ENCODE data around the gene ZNF335.
A peak's percentile ranks its signal among the peaks of the same experiment; 100 is the strongest.

The ZNF335 gene

GRCh38 chr20:46001498-46001897 lies 29.5 kb upstream of the ZNF335 start:
- Histone ChIP-seq H3K36me3 (replicated peaks in 1 of 2; ENCODE audit: control insufficient read depth in 2 of 2, insufficient read depth in 2 of 2, low read length in 2 of 2) (no peaks in the 10 kb centered on the region), H3K9me3 (replicated peaks in 1 of 2; ENCODE audit: control insufficient read depth in 2 of 2, insufficient read depth in 1 of 2, low read depth in 1 of 2, low read length in 2 of 2) (no peaks in the 10 kb centered on the region), H3K14ac (ENCODE audit: low read length) (no peak overlapping the region), H4K91ac (ENCODE audit: low read depth, low read length, poor library complexity) (no peak overlapping the region), H2BK5ac (ENCODE audit: low read length) (no peak overlapping the region), H3K4me2 (ENCODE audit: insufficient read depth, low read length, poor library complexity, severe bottlenecking) (no peak overlapping the region), H3K9ac (ENCODE audit: low read depth, low read length, poor library complexity) (no peak overlapping the region), H2BK15ac (ENCODE audit: low read length) (no peak overlapping the region), H3K23ac (ENCODE audit: low read depth, low read length, poor library complexity) (no peak overlapping the region), H3K4ac (ENCODE audit: low read length) (no peak overlapping the region), H3K4me3 (ENCODE audit: low read length in 2 of 2) (no peak overlapping the region), H3K18ac (ENCODE audit: low read length) (no peak overlapping the region), H2AK5ac (ENCODE audit: low read depth, low read length) (no peak overlapping the region), H2BK12ac (ENCODE audit: low read length) (no peak overlapping the region), H3K27ac (replicated peaks; ENCODE audit: low read length) (no peak overlapping the region), H3K27me3 (ENCODE audit: control insufficient read depth in 3 of 3, insufficient read depth in 3 of 3, low read depth in 1 of 3, low read length in 3 of 3) (peaks cover 0 to 33% (median 0%) of the 10 kb centered on the region in 3 experiments), H4K8ac (ENCODE audit: low read depth, low read length) (no peak overlapping the region), H3K4me1 (ENCODE audit: control insufficient read depth in 2 of 2, insufficient read depth in 1 of 2, low read depth in 1 of 2, low read length in 2 of 2) (peaks cover 0 to 7% of the 10 kb centered on the region in 2 donors), H2BK120ac (ENCODE audit: low read depth, low read length) (no peak overlapping the region), H3K79me1 (ENCODE audit: low read depth, low read length) (no peaks in the 10 kb centered on the region), H2AFZ (ENCODE audit: low read length) (no peak overlapping the region)
- no CpG with 5 or more reads among the region's 5 CpGs for WGBS, 2 donors (ENCODE audit: extremely low coverage in 2 of 2, insufficient read length in 2 of 2, insufficient replicate concordance in 1 of 2)
- no peak for DNase-seq (ENCODE audit: low spot score)

GRCh38 chr20:46000262-46000996 lies 28.4 kb upstream of the ZNF335 start:
- Histone ChIP-seq H3K9ac (ENCODE audit: low read depth, low read length, poor library complexity) (no peak overlapping the region), H3K4ac (ENCODE audit: low read length) (no peak overlapping the region), H3K4me1 (ENCODE audit: control insufficient read depth in 2 of 2, insufficient read depth in 1 of 2, low read depth in 1 of 2, low read length in 2 of 2) (peaks cover 0 to 7% of the 10 kb centered on the region in 2 donors), H2BK15ac (ENCODE audit: low read length) (no peak overlapping the region), H3K18ac (ENCODE audit: low read length) (no peak overlapping the region), H3K27ac (replicated peaks; ENCODE audit: low read length) (no peak overlapping the region), H3K9me3 (replicated peaks in 1 of 2; ENCODE audit: control insufficient read depth in 2 of 2, insufficient read depth in 1 of 2, low read depth in 1 of 2, low read length in 2 of 2) (no peaks in the 10 kb centered on the region), H3K14ac (ENCODE audit: low read length) (no peak overlapping the region), H3K36me3 (replicated peaks in 1 of 2; ENCODE audit: control insufficient read depth in 2 of 2, insufficient read depth in 2 of 2, low read length in 2 of 2) (no peaks in the 10 kb centered on the region), H4K91ac (ENCODE audit: low read depth, low read length, poor library complexity) (no peak overlapping the region), H2BK5ac (ENCODE audit: low read length) (no peak overlapping the region), H2AFZ (ENCODE audit: low read length) (peak overlapping the region; percentile 56), H3K23ac (ENCODE audit: low read depth, low read length, poor library complexity) (no peak overlapping the region), H3K4me2 (ENCODE audit: insufficient read depth, low read length, poor library complexity, severe bottlenecking) (no peak overlapping the region), H3K4me3 (ENCODE audit: low read length in 2 of 2) (no peak overlapping the region), H2BK12ac (ENCODE audit: low read length) (no peak overlapping the region), H2AK5ac (ENCODE audit: low read depth, low read length) (no peak overlapping the region), H3K79me1 (ENCODE audit: low read depth, low read length) (no peaks in the 10 kb centered on the region), H4K8ac (ENCODE audit: low read depth, low read length) (no peak overlapping the region), H3K27me3 (ENCODE audit: control insufficient read depth in 3 of 3, insufficient read depth in 3 of 3, low read depth in 1 of 3, low read length in 3 of 3) (peaks cover 0 to 33% (median 0%) of the 10 kb centered on the region in 3 experiments), H2BK120ac (ENCODE audit: low read depth, low read length) (no peak overlapping the region)
- no CpG with 5 or more reads among the region's 16 CpGs for WGBS, 2 donors (ENCODE audit: extremely low coverage in 2 of 2, insufficient read length in 2 of 2, insufficient replicate concordance in 1 of 2)
- no peak for DNase-seq (ENCODE audit: low spot score)

GRCh38 chr20:45999557-46000261 lies 27.7 kb upstream of the ZNF335 start:
- no peaks in the 10 kb centered on the region for H3K36me3 ChIP-seq (replicated peaks in 1 of 2; ENCODE audit: control insufficient read depth in 2 of 2, insufficient read depth in 2 of 2, low read length in 2 of 2)
- H3K4me3 ChIP-seq (ENCODE audit: low read length in 2 of 2) = no peak overlapping the region
- no peak overlapping the region for H3K4me2 ChIP-seq (ENCODE audit: insufficient read depth, low read length, poor library complexity, severe bottlenecking)
- no peak overlapping the region for H4K8ac ChIP-seq (ENCODE audit: low read depth, low read length)
- no peak overlapping the region for H2BK12ac ChIP-seq (ENCODE audit: low read length)
- H2BK15ac ChIP-seq (ENCODE audit: low read length) = no peak overlapping the region
- no peak overlapping the region for H3K18ac ChIP-seq (ENCODE audit: low read length)
- H3K9ac ChIP-seq (ENCODE audit: low read depth, low read length, poor library complexity) = no peak overlapping the region
- no peak overlapping the region for H4K91ac ChIP-seq (ENCODE audit: low read depth, low read length, poor library complexity)
- no peak overlapping the region for H3K4ac ChIP-seq (ENCODE audit: low read length)
- H3K4me1 ChIP-seq (ENCODE audit: control insufficient read depth in 2 of 2, insufficient read depth in 1 of 2, low read depth in 1 of 2, low read length in 2 of 2) = peaks cover 0 to 7% of the 10 kb centered on the region in 2 donors
- DNase-seq (ENCODE audit: low spot score) = no peak
- H2BK5ac ChIP-seq (ENCODE audit: low read length) = no peak overlapping the region
- WGBS, 2 donors (ENCODE audit: extremely low coverage in 2 of 2, insufficient read length in 2 of 2, insufficient replicate concordance in 1 of 2) = no CpG with 5 or more reads among the region's 4 CpGs
- H3K27ac ChIP-seq (replicated peaks; ENCODE audit: low read length) = no peak overlapping the region
- no peak overlapping the region for H3K14ac ChIP-seq (ENCODE audit: low read length)
- no peak overlapping the region for H3K23ac ChIP-seq (ENCODE audit: low read depth, low read length, poor library complexity)
- no peak overlapping the region for H2BK120ac ChIP-seq (ENCODE audit: low read depth, low read length)
- H2AFZ ChIP-seq (ENCODE audit: low read length) = no peak overlapping the region
- H3K9me3 ChIP-seq (replicated peaks in 1 of 2; ENCODE audit: control insufficient read depth in 2 of 2, insufficient read depth in 1 of 2, low read depth in 1 of 2, low read length in 2 of 2) = no peaks in the 10 kb centered on the region
- no peaks in the 10 kb centered on the region for H3K79me1 ChIP-seq (ENCODE audit: low read depth, low read length)
- no peak overlapping the region for H2AK5ac ChIP-seq (ENCODE audit: low read depth, low read length)
- H3K27me3 ChIP-seq (ENCODE audit: control insufficient read depth in 3 of 3, insufficient read depth in 3 of 3, low read depth in 1 of 3, low read length in 3 of 3) = peaks cover 0 to 33% (median 0%) of the 10 kb centered on the region in 3 experiments

- H3K79me1 ChIP-seq (ENCODE audit: low read depth, low read length) = no peaks in the 10 kb centered on the region
- no peak overlapping the region for H3K9ac ChIP-seq (ENCODE audit: low read depth, low read length, poor library complexity)
- no peak overlapping the region for H3K4me3 ChIP-seq (ENCODE audit: low read length in 2 of 2)
- H2AK5ac ChIP-seq (ENCODE audit: low read depth, low read length) = no peak overlapping the region
- no peak for DNase-seq (ENCODE audit: low spot score)
- H3K23ac ChIP-seq (ENCODE audit: low read depth, low read length, poor library complexity) = no peak overlapping the region
- no peak overlapping the region for H3K18ac ChIP-seq (ENCODE audit: low read length)
- H4K91ac ChIP-seq (ENCODE audit: low read depth, low read length, poor library complexity) = no peak overlapping the region
- no CpG with 5 or more reads among the region's 4 CpGs for WGBS, 2 donors (ENCODE audit: extremely low coverage in 2 of 2, insufficient read length in 2 of 2, insufficient replicate concordance in 1 of 2)
- H2BK5ac ChIP-seq (ENCODE audit: low read length) = no peak overlapping the region
- H2BK12ac ChIP-seq (ENCODE audit: low read length) = no peak overlapping the region
- H3K27ac ChIP-seq (replicated peaks; ENCODE audit: low read length) = no peak overlapping the region
- H3K14ac ChIP-seq (ENCODE audit: low read length) = no peak overlapping the region
- no peak overlapping the region for H4K8ac ChIP-seq (ENCODE audit: low read depth, low read length)
- H2BK15ac ChIP-seq (ENCODE audit: low read length) = no peak overlapping the region
- H3K4ac ChIP-seq (ENCODE audit: low read length) = no peak overlapping the region
- peaks cover 0 to 33% (median 0%) of the 10 kb centered on the region in 3 experiments for H3K27me3 ChIP-seq (ENCODE audit: control insufficient read depth in 3 of 3, insufficient read depth in 3 of 3, low read depth in 1 of 3, low read length in 3 of 3)
- H3K36me3 ChIP-seq (replicated peaks in 1 of 2; ENCODE audit: control insufficient read depth in 2 of 2, insufficient read depth in 2 of 2, low read length in 2 of 2) = no peaks in the 10 kb centered on the region
- no peak overlapping the region for H2AFZ ChIP-seq (ENCODE audit: low read length)
- H2BK120ac ChIP-seq (ENCODE audit: low read depth, low read length) = no peak overlapping the region
- H3K4me2 ChIP-seq (ENCODE audit: insufficient read depth, low read length, poor library complexity, severe bottlenecking) = no peak overlapping the region
- H3K4me1 ChIP-seq (ENCODE audit: control insufficient read depth in 2 of 2, insufficient read depth in 1 of 2, low read depth in 1 of 2, low read length in 2 of 2) = peaks cover 0 to 7% of the 10 kb centered on the region in 2 donors
- no peaks in the 10 kb centered on the region for H3K9me3 ChIP-seq (replicated peaks in 1 of 2; ENCODE audit: control insufficient read depth in 2 of 2, insufficient read depth in 1 of 2, low read depth in 1 of 2, low read length in 2 of 2)
Measured at GRCh38 chr20:45998761-45999160, 26.8 kb upstream of the ZNF335 start.

Data from neuronal stem cell (in vitro differentiated cells).